GM12874 (cell line): ENCODE measurements around the gene GCNT4.

Experiments used
- CTCF ChIP-seq: IDR thresholded peaks from 2 replicates; pipeline ENCODE4 v1.5.1; 2011; ENCODE audit warnings: low read depth, mild to moderate bottlenecking, control low read depth, low read length, moderate library complexity; ENCODE audit not compliant: insufficient read depth

The GCNT4 gene

GRCh38 chr5:75072061-75072460, 19.7 kb upstream of the GCNT4 start:
- TF ChIP-seq CTCF = no peak

GRCh38 chr5:75071100-75071499, 18.7 kb upstream of the GCNT4 start:
- TF ChIP-seq CTCF = no peak

- TF ChIP-seq CTCF = no peak
Measured at GRCh38 chr5:75067434-75067833, 15.1 kb upstream of the GCNT4 start.

GRCh38 chr5:75062925-75063531, 10.7 kb upstream of the GCNT4 start:
- no peak for TF ChIP-seq CTCF

GRCh38 chr5:75059912-75060545, 7.7 kb upstream of the GCNT4 start:
- no peak for TF ChIP-seq CTCF

GRCh38 chr5:75058986-75059535, 6.7 kb upstream of the GCNT4 start:
- TF ChIP-seq CTCF = no peak

GRCh38 chr5:75057561-75057960, 5.2 kb upstream of the GCNT4 start:
- TF ChIP-seq CTCF = no peak
